ENCODE measurements around the gene KCNMA1.

The KCNMA1 gene

GRCh38 chr10:77500754-77501151 is 136.9 kb downstream of the KCNMA1 start:
- H3K4ac ChIP-seq (ENCODE audit: low read depth in 1 of 2, low read length in 2 of 2), result no peak overlapping the region
- no peak overlapping the region for H4K91ac ChIP-seq (ENCODE audit: low read length)
- peak overlapping the region; percentile 4 for H3K27ac ChIP-seq (ENCODE audit: low read length, poor library complexity, severe bottlenecking)
- H2BK15ac ChIP-seq (ENCODE audit: low read depth, poor library complexity, severe bottlenecking), result no peak overlapping the region
- no peak overlapping the region for H3K4me2 ChIP-seq (ENCODE audit: low read length, poor library complexity, severe bottlenecking)
- H3K9ac ChIP-seq (ENCODE audit: low read length), result peak overlapping the region; percentile 14
- H2AFZ ChIP-seq (ENCODE audit: low read depth, low read length), result no peak overlapping the region
- H2BK12ac ChIP-seq (ENCODE audit: low read length in 2 of 2), result peak overlapping the region in 1 of 2 experiments; percentile 61
- no peak for DNase-seq
- no peak overlapping the region for H3K23ac ChIP-seq (ENCODE audit: low read length in 2 of 2)
- H3K18ac ChIP-seq (ENCODE audit: low read depth in 1 of 2, low read length in 2 of 2), result peak overlapping the region in 1 of 2 experiments; percentile 88
- H3K14ac ChIP-seq (ENCODE audit: low read length in 2 of 2), result no peak overlapping the region
- H3K79me1 ChIP-seq (replicated peaks; ENCODE audit: low read length, poor library complexity, severe bottlenecking), result peaks cover 8% of the 10 kb centered on the region
- H2BK120ac ChIP-seq (ENCODE audit: low read depth, low read length), result no peak overlapping the region
- H4K8ac ChIP-seq (ENCODE audit: low read length), result no peak overlapping the region
- no peak overlapping the region for H2BK5ac ChIP-seq (ENCODE audit: low read depth, low read length, poor library complexity, severe bottlenecking)
- no peaks in the 10 kb centered on the region for H3K27me3 ChIP-seq (ENCODE audit: control insufficient read depth in 1 of 2, insufficient read depth in 1 of 2, low read length in 2 of 2)
- WGBS, result 89% methylated on average over 4 of the region's 4 CpGs
- H3K9me3 ChIP-seq (ENCODE audit: control insufficient read depth, low read length), result no peaks in the 10 kb centered on the region
- no peaks in the 10 kb centered on the region for H3K36me3 ChIP-seq (ENCODE audit: control insufficient read depth in 1 of 2, insufficient read depth in 2 of 2, low read depth in 1 of 2, low read length in 2 of 2)
- no peak overlapping the region for H3K4me3 ChIP-seq (ENCODE audit: insufficient read depth in 1 of 2, low read depth in 1 of 2, low read length in 2 of 2)
- H2AK5ac ChIP-seq (ENCODE audit: low read length, severe bottlenecking), result no peak overlapping the region
- peaks cover 31% of the 10 kb centered on the region for H3K4me1 ChIP-seq (ENCODE audit: control insufficient read depth, insufficient read depth, low read depth, low read length)

GRCh38 chr10:77498829-77499228 is 138.8 kb downstream of the KCNMA1 start:
- no peaks in the 10 kb centered on the region for H3K9me3 ChIP-seq (ENCODE audit: control insufficient read depth, low read length)
- no peak overlapping the region for H3K9ac ChIP-seq (ENCODE audit: low read length)
- 82% methylated on average over 2 of the region's 2 CpGs for WGBS
- H2BK5ac ChIP-seq (ENCODE audit: low read depth, low read length, poor library complexity, severe bottlenecking), result no peak overlapping the region
- H3K4me3 ChIP-seq (ENCODE audit: insufficient read depth in 1 of 2, low read depth in 1 of 2, low read length in 2 of 2), result no peak overlapping the region
- no peak overlapping the region for H3K4ac ChIP-seq (ENCODE audit: low read depth in 1 of 2, low read length in 2 of 2)
- H3K4me2 ChIP-seq (ENCODE audit: low read length, poor library complexity, severe bottlenecking), result no peak overlapping the region
- peaks cover 15% of the 10 kb centered on the region for H3K79me1 ChIP-seq (replicated peaks; ENCODE audit: low read length, poor library complexity, severe bottlenecking)
- no peaks in the 10 kb centered on the region for H3K27me3 ChIP-seq (ENCODE audit: control insufficient read depth in 1 of 2, insufficient read depth in 1 of 2, low read length in 2 of 2)
- H3K23ac ChIP-seq (ENCODE audit: low read length in 2 of 2), result no peak overlapping the region
- H2AK5ac ChIP-seq (ENCODE audit: low read length, severe bottlenecking), result no peak overlapping the region
- H3K27ac ChIP-seq (ENCODE audit: low read length, poor library complexity, severe bottlenecking), result no peak overlapping the region
- H2BK15ac ChIP-seq (ENCODE audit: low read depth, poor library complexity, severe bottlenecking), result no peak overlapping the region
- no peak for DNase-seq
- H3K36me3 ChIP-seq (ENCODE audit: control insufficient read depth in 1 of 2, insufficient read depth in 2 of 2, low read depth in 1 of 2, low read length in 2 of 2), result no peaks in the 10 kb centered on the region
- H4K8ac ChIP-seq (ENCODE audit: low read length), result no peak overlapping the region
- H3K18ac ChIP-seq (ENCODE audit: low read depth in 1 of 2, low read length in 2 of 2), result no peak overlapping the region
- H4K91ac ChIP-seq (ENCODE audit: low read length), result no peak overlapping the region
- H3K14ac ChIP-seq (ENCODE audit: low read length in 2 of 2), result no peak overlapping the region
- H3K4me1 ChIP-seq (ENCODE audit: control insufficient read depth, insufficient read depth, low read depth, low read length), result peaks cover 24% of the 10 kb centered on the region
- peak overlapping the region in 1 of 2 experiments; percentile 22 for H2BK12ac ChIP-seq (ENCODE audit: low read length in 2 of 2)
- no peak overlapping the region for H2AFZ ChIP-seq (ENCODE audit: low read depth, low read length)
- no peak overlapping the region for H2BK120ac ChIP-seq (ENCODE audit: low read depth, low read length)

- Histone ChIP-seq H2BK15ac (ENCODE audit: low read depth, poor library complexity, severe bottlenecking) (no peak overlapping the region), H3K36me3 (ENCODE audit: control insufficient read depth in 1 of 2, insufficient read depth in 2 of 2, low read depth in 1 of 2, low read length in 2 of 2) (peaks cover 0 to 3% of the 10 kb centered on the region in 2 experiments), H3K27me3 (ENCODE audit: control insufficient read depth in 1 of 2, insufficient read depth in 1 of 2, low read length in 2 of 2) (no peaks in the 10 kb centered on the region)
Observed at GRCh38 chr10:77498210-77498609, 139.4 kb downstream of the KCNMA1 start.

GRCh38 chr10:77497748-77498147 is 139.9 kb downstream of the KCNMA1 start:
- no peak overlapping the region for H2BK5ac ChIP-seq (ENCODE audit: low read depth, low read length, poor library complexity, severe bottlenecking)
- DNase-seq, result no peak
- no peaks in the 10 kb centered on the region for H3K9me3 ChIP-seq (ENCODE audit: control insufficient read depth, low read length)
- H2AK5ac ChIP-seq (ENCODE audit: low read length, severe bottlenecking), result no peak overlapping the region
- H2BK120ac ChIP-seq (ENCODE audit: low read depth, low read length), result no peak overlapping the region
- H4K8ac ChIP-seq (ENCODE audit: low read length), result no peak overlapping the region
- H3K36me3 ChIP-seq (ENCODE audit: control insufficient read depth in 1 of 2, insufficient read depth in 2 of 2, low read depth in 1 of 2, low read length in 2 of 2), result peaks cover 0 to 3% of the 10 kb centered on the region in 2 experiments
- no peak overlapping the region for H3K9ac ChIP-seq (ENCODE audit: low read length)
- no peaks in the 10 kb centered on the region for H3K27me3 ChIP-seq (ENCODE audit: control insufficient read depth in 1 of 2, insufficient read depth in 1 of 2, low read length in 2 of 2)
- H2AFZ ChIP-seq (ENCODE audit: low read depth, low read length), result no peak overlapping the region
- H3K4me3 ChIP-seq (ENCODE audit: insufficient read depth in 1 of 2, low read depth in 1 of 2, low read length in 2 of 2), result no peak overlapping the region
- no peak overlapping the region for H3K4me2 ChIP-seq (ENCODE audit: low read length, poor library complexity, severe bottlenecking)
- H3K4me1 ChIP-seq (ENCODE audit: control insufficient read depth, insufficient read depth, low read depth, low read length), result peaks cover 22% of the 10 kb centered on the region
- no peak overlapping the region for H3K14ac ChIP-seq (ENCODE audit: low read length in 2 of 2)
- no peak overlapping the region for H3K4ac ChIP-seq (ENCODE audit: low read depth in 1 of 2, low read length in 2 of 2)
- no peak overlapping the region for H2BK15ac ChIP-seq (ENCODE audit: low read depth, poor library complexity, severe bottlenecking)
- no peak overlapping the region for H3K18ac ChIP-seq (ENCODE audit: low read depth in 1 of 2, low read length in 2 of 2)
- no peak overlapping the region for H3K23ac ChIP-seq (ENCODE audit: low read length in 2 of 2)
- peaks cover 15% of the 10 kb centered on the region for H3K79me1 ChIP-seq (replicated peaks; ENCODE audit: low read length, poor library complexity, severe bottlenecking)
- no peak overlapping the region for H4K91ac ChIP-seq (ENCODE audit: low read length)
- H3K27ac ChIP-seq (ENCODE audit: low read length, poor library complexity, severe bottlenecking), result no peak overlapping the region
- H2BK12ac ChIP-seq (ENCODE audit: low read length in 2 of 2), result no peak overlapping the region

More at GRCh38 chr10:77498210-77498609, 139.4 kb downstream of the KCNMA1 start:
- Histone ChIP-seq H3K27ac (ENCODE audit: low read length, poor library complexity, severe bottlenecking) (no peak overlapping the region), H2BK5ac (ENCODE audit: low read depth, low read length, poor library complexity, severe bottlenecking) (no peak overlapping the region), H2BK12ac (ENCODE audit: low read length in 2 of 2) (peak overlapping the region in 1 of 2 experiments; percentile 15), H3K9ac (ENCODE audit: low read length) (no peak overlapping the region), H2BK120ac (ENCODE audit: low read depth, low read length) (no peak overlapping the region), H3K4me3 (ENCODE audit: insufficient read depth in 1 of 2, low read depth in 1 of 2, low read length in 2 of 2) (no peak overlapping the region), H3K4me1 (ENCODE audit: control insufficient read depth, insufficient read depth, low read depth, low read length) (peaks cover 22% of the 10 kb centered on the region), H4K91ac (ENCODE audit: low read length) (no peak overlapping the region), H3K18ac (ENCODE audit: low read depth in 1 of 2, low read length in 2 of 2) (no peak overlapping the region), H2AK5ac (ENCODE audit: low read length, severe bottlenecking) (no peak overlapping the region), H3K4ac (ENCODE audit: low read depth in 1 of 2, low read length in 2 of 2) (no peak overlapping the region), H4K8ac (ENCODE audit: low read length) (no peak overlapping the region), H3K79me1 (replicated peaks; ENCODE audit: low read length, poor library complexity, severe bottlenecking) (peaks cover 15% of the 10 kb centered on the region), H2AFZ (ENCODE audit: low read depth, low read length) (no peak overlapping the region), H3K23ac (ENCODE audit: low read length in 2 of 2) (no peak overlapping the region), H3K9me3 (ENCODE audit: control insufficient read depth, low read length) (no peaks in the 10 kb centered on the region), H3K4me2 (ENCODE audit: low read length, poor library complexity, severe bottlenecking) (no peak overlapping the region), H3K14ac (ENCODE audit: low read length in 2 of 2) (no peak overlapping the region)
- 100% methylated on average over 1 of the region's 1 CpG for WGBS
- DNase-seq, result no peak

Data from mesenchymal stem cell (in vitro differentiated cells and primary cell).